Testis (tissue), 3 donors: ENCODE measurements around the gene CNTN6. TPM values are rescaled to one million over a fixed set of nuclear protein-coding genes. Genes with fewer than 3 reads are reported as not detected.

ENCODE experiments used
- DNase-seq: peaks from one replicate; pipeline ENCODE4 v3.0.0-alpha.2; 2019
- H3K27ac ChIP-seq, 2 donors: fragments of 200-600 bp; sonication (generic); one replicate each; pipeline ENCODE4 v1.5.1; 2019
- H3K27me3 ChIP-seq: fragments of 200-600 bp; sonication (generic); one replicate; pipeline ENCODE4 v1.5.1; 2019
- H3K36me3 ChIP-seq: fragments of 200-600 bp; sonication (generic); one replicate; pipeline ENCODE4 v1.5.1; 2017; ENCODE audit warnings: low read depth; ENCODE audit errors: missing control alignments
- H3K4me1 ChIP-seq: fragments of 200-600 bp; sonication (generic); one replicate; pipeline ENCODE4 v1.5.1; 2019
- H3K4me3 ChIP-seq, 2 donors: fragments of 200-600 bp; sonication (generic); one replicate each; pipeline ENCODE4 v1.5.1; 2017 to 2019
- H3K9me3 ChIP-seq: fragments of 200-600 bp; sonication (generic); one replicate; pipeline ENCODE4 v1.5.1; 2017
- POLR2A ChIP-seq: fragments of 450-650 bp; IDR thresholded peaks from one replicate; pipeline ENCODE4 v1.6.1; 2017; ENCODE audit warnings: antibody characterized with exemption, mild to moderate bottlenecking, moderate library complexity
- WGBS, 2 donors: methylation state at CpG; one replicate each; pipeline ENCODE4 v1.1.5; 2018; 5-methylcytosine and 5-hydroxymethylcytosine counted together
- intact Hi-C: fragments of 100-400 bp; cut with DNase I; formaldehyde crosslinking; loops from one replicate; pipeline ENCODE4 v1.15.1; 2023; ENCODE audit warnings: low total_unique reads
- polyA plus RNA-seq: library from polyadenylated mRNA; stranded (reverse); fragments of 350-450 nt; fragmentation: Illumina TruSeq; extraction: RNeasy Lipid Tissue Mini Kit (QIAGEN cat#74804); gene quantifications from one replicate; pipeline ENCODE4 v1.2.3, GENCODE V29; 2014; ENCODE audit warnings: low read depth, low replicate concordance; ENCODE audit not compliant: insufficient read depth
- total RNA-seq, 2 donors: library from RNA; depleted of rRNA; stranded (reverse); fragments of >200 nt; gene quantifications; one replicate each; pipeline ENCODE4 v1.2.3, GENCODE V29; 2016
- TF ChIP-seq, protein P1 (sequence below), 3 experiments: fragments of 450-650 bp in 2 of 3; fragments of 200-600 bp in 1 of 3; sonication (generic) in 1 of 3; IDR thresholded peaks; one replicate each; pipeline ENCODE4 v1.5.1; 2016 to 2019; ENCODE audit warnings: antibody characterized with exemption in 3 of 3, mild to moderate bottlenecking in 2 of 3, moderate library complexity in 1 of 3

The CNTN6 gene
- total and polyA plus RNA-seq, 3 donors from 2014 or later, result 0.22 to 0.74 (median 0.31) TPM

DNA sequence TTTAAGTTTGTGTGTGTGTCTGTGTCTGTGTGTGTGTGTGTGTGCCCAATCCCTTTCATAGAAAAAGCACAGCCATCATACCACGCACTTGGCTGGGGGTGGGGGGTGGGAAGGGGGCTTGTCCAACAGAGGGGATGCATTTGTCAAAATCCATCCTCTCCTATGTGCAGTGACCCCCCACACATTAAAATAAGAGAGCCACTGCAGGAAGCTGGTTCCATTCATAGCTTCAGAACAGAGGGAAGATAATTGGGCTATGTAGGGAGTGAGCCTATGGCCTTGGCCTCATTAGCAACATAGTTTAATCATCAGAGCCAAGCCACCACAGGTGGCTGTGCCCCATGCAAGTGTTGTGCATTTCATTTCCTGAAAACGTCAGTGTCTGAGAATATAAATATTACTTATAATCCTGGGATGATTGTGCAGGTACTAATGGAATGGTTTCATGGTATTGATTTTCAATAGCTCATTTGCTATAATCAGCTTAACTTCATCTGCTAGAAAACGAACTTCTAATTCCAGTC, 330.8 kb downstream of the CNTN6 start:
- peak; percentile 20 for DNase-seq
- TF ChIP-seq POLR2A, result no peak
- TF ChIP-seq, protein P1, sequence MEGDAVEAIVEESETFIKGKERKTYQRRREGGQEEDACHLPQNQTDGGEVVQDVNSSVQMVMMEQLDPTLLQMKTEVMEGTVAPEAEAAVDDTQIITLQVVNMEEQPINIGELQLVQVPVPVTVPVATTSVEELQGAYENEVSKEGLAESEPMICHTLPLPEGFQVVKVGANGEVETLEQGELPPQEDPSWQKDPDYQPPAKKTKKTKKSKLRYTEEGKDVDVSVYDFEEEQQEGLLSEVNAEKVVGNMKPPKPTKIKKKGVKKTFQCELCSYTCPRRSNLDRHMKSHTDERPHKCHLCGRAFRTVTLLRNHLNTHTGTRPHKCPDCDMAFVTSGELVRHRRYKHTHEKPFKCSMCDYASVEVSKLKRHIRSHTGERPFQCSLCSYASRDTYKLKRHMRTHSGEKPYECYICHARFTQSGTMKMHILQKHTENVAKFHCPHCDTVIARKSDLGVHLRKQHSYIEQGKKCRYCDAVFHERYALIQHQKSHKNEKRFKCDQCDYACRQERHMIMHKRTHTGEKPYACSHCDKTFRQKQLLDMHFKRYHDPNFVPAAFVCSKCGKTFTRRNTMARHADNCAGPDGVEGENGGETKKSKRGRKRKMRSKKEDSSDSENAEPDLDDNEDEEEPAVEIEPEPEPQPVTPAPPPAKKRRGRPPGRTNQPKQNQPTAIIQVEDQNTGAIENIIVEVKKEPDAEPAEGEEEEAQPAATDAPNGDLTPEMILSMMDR (IDR thresholded peaks at IDR 0.05), result no peak
- intact Hi-C loops, result no loop called here
- no peak overlapping the region for H3K4me3 ChIP-seq
- no peaks in the 10 kb centered on the region for H3K36me3 ChIP-seq
- H3K4me1 ChIP-seq, result no peaks in the 10 kb centered on the region
- no peak overlapping the region for H3K27ac ChIP-seq
- no peaks in the 10 kb centered on the region for H3K9me3 ChIP-seq
- WGBS, 2 donors, result 47 to 54% methylated on average over 3 of the region's 3 CpGs
- no peaks in the 10 kb centered on the region for H3K27me3 ChIP-seq

DNA sequence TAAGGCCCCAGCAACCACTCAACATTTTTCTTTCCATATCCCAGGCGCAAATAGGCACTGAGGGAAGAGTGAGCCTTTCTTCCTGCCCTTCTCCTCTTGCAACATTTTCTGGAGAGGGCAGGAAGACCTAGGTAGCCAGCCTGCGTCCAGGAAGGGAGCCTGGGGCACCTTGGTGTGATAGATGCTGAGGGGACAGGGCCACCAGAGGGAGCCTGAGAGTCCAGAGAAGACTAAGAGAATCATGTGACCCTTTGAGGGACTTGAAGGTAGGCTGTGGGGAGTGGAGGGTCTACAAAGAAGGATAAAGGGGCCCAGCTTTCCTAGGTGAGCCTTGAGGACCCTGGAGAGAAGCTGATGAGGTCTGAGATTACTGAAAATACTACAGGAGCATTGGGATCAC, 346.6 kb downstream of the CNTN6 start:
- peak; percentile 48 for DNase-seq

DNA sequence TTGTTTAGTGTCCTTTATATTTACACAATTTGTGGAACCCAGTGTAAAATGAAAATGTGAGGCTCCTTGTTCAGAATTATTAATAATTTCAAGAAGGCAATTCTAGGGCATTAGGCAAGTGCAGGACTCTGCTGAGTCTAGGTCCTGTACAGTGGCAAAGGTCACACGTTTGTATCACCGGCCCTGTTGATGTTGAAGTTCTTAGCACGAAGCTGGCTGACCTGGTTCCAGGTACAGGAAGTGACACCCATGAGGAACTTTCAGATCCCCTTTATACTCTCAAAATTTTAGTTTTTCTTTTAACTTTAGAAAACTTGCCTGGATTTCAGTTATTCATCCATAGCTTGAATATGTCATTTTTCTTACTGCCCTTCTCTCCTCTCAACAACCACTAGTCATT, 349.4 kb downstream of the CNTN6 start:
- 93 to 98% methylated on average over 3 of the region's 3 CpGs for WGBS, 2 donors
- Histone ChIP-seq H3K4me1 (no peaks in the 10 kb centered on the region), H3K9me3 (no peaks in the 10 kb centered on the region), H3K4me3 (no peak overlapping the region), H3K36me3 (no peaks in the 10 kb centered on the region), H3K27ac (no peak overlapping the region), H3K27me3 (no peaks in the 10 kb centered on the region)
- no peak for DNase-seq
- no peak for TF ChIP-seq POLR2A
- TF ChIP-seq, protein P1 (IDR thresholded peaks at IDR 0.05), result no peak
- intact Hi-C loops, result no loop called here

More for the DNA sequence above, 346.6 kb downstream of the CNTN6 start:
- no peak overlapping the region for H3K27ac ChIP-seq
- no peaks in the 10 kb centered on the region for H3K9me3 ChIP-seq
- intact Hi-C loops, result no loop called here
- H3K4me3 ChIP-seq, result no peak overlapping the region
- no peaks in the 10 kb centered on the region for H3K27me3 ChIP-seq
- no peaks in the 10 kb centered on the region for H3K4me1 ChIP-seq
- H3K36me3 ChIP-seq, result no peaks in the 10 kb centered on the region
- TF ChIP-seq, protein P1 (IDR thresholded peaks at IDR 0.05), result peak in 1 of 3 experiments; percentile 35
- no peak for TF ChIP-seq POLR2A
- WGBS, 2 donors, result 71 to 89% methylated on average over 2 of the region's 2 CpGs

DNA sequence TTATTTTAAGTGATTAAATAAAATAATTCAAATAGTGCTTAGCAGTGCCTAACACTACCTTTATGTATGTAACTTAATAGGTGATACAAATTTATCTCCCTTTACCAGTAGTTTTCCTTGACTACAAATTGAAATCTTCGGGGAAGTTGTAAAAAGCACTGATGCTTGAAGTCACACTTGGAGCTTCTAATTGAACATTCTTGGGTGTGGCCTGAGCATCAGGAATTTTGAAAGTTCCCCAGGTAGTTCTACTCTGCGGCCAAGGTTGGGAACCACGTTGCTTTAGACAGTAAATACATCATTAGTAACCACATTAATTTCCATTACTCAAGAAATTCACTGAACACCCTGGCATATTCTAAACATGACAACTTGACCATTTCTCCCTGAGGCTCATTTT, 351.4 kb downstream of the CNTN6 start:
- 88 to 93% methylated on average over 3 of the region's 3 CpGs for WGBS, 2 donors
- intact Hi-C loops, result no loop called here

DNA sequence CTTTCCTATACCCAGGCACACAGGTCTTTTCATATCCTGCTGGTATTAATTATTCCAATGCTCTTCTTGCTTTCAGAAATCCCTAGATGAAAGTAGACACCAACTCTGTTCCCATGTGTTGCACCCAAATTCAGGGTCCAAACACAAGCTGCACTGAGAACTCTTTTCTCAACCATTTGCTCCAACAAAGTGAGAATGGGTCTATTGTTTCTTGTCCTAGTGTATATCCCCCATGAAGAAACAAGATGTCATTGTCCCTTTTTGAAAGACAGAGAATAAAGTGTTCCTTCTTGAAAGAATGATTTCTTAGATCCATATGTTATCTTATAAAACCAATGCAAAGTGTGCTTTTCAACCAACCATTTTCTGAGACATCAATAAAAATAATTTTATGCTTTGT, 353.7 kb downstream of the CNTN6 start:
- Histone ChIP-seq H3K27me3 (no peaks in the 10 kb centered on the region), H3K4me1 (no peaks in the 10 kb centered on the region), H3K36me3 (no peaks in the 10 kb centered on the region), H3K9me3 (no peaks in the 10 kb centered on the region), H3K27ac (no peak overlapping the region), H3K4me3 (no peak overlapping the region)
- no peak for DNase-seq
- intact Hi-C loops, result no loop called here
- TF ChIP-seq, protein P1 (IDR thresholded peaks at IDR 0.05), result no peak
- TF ChIP-seq POLR2A, result no peak

More for the DNA sequence above, 351.4 kb downstream of the CNTN6 start:
- Histone ChIP-seq H3K27me3 (no peaks in the 10 kb centered on the region), H3K36me3 (no peaks in the 10 kb centered on the region), H3K4me3 (no peak overlapping the region), H3K9me3 (no peaks in the 10 kb centered on the region), H3K27ac (no peak overlapping the region), H3K4me1 (no peaks in the 10 kb centered on the region)
- TF ChIP-seq, protein P1 (IDR thresholded peaks at IDR 0.05), result no peak
- TF ChIP-seq POLR2A, result no peak
- no peak for DNase-seq
